Calu3 (cell line): ENCODE data around the gene ITGA6. TPM values are rescaled to one million over a fixed set of nuclear protein-coding genes. Genes with fewer than 3 reads are reported as not detected.

ENCODE experiments used
- BruUV-seq: library from RNA; stranded (reverse); fragments of 400-500 nt; replicated peaks from 2 replicates; lab custom pipeline; 2021; lab: Mats Ljungman, UMichigan
- CTCF ChIA-PET: fragments of 300-600 bp; sonication (Branson Sonifier 250); formaldehyde crosslinking; loops from one replicate; lab custom pipeline; 2022; ENCODE audit warnings: antibody characterized with exemption; lab: Charles Lee
- DNase-seq: peaks from one replicate; pipeline ENCODE4 v3.0.0; 2022
- H3K27ac Mint-ChIP-seq: one replicate; pipeline ENCODE4 v1.8.0; 2022; ENCODE audit warnings: mixed read lengths; ENCODE audit not compliant: unreplicated experiment
- H3K27me3 Mint-ChIP-seq: one replicate; pipeline ENCODE4 v1.8.0; 2022; ENCODE audit warnings: mixed read lengths; ENCODE audit not compliant: unreplicated experiment
- H3K36me3 Mint-ChIP-seq: one replicate; pipeline ENCODE4 v1.8.0; 2022; ENCODE audit warnings: mild to moderate bottlenecking, moderate library complexity, mixed read lengths; ENCODE audit not compliant: insufficient read depth, unreplicated experiment
- H3K4me1 Mint-ChIP-seq: one replicate; pipeline ENCODE4 v1.8.0; 2022; ENCODE audit warnings: mild to moderate bottlenecking, low read depth, mixed read lengths; ENCODE audit not compliant: unreplicated experiment
- H3K4me3 Mint-ChIP-seq: one replicate; pipeline ENCODE4 v1.8.0; 2022; ENCODE audit warnings: mild to moderate bottlenecking, low read depth, moderate library complexity, mixed read lengths; ENCODE audit not compliant: unreplicated experiment
- H3K9me3 Mint-ChIP-seq: one replicate; pipeline ENCODE4 v1.8.0; 2022; ENCODE audit warnings: low read depth, mixed read lengths; ENCODE audit not compliant: unreplicated experiment
- CTCF ChIP-seq: fragments of 200-600 bp; IDR thresholded peaks from one replicate; pipeline ENCODE4 v1.8.0; 2022; ENCODE audit warnings: antibody characterized with exemption; ENCODE audit not compliant: unreplicated experiment
- intact Hi-C: fragments of 100-400 bp; cut with micrococcal nuclease; formaldehyde crosslinking; loops from one replicate; pipeline ENCODE4 v1.10.0; 2022; ENCODE audit not compliant: unreplicated experiment
- total RNA-seq: library from RNA; stranded (reverse); gene quantifications from 2 replicates; pipeline ENCODE4 v1.2.3, GENCODE V29; 2022

ITGA6 gene
- total RNA-seq, 1 experiment from 2014 or later = 270 TPM

GRCh38 chr2:172470958-172471922 is 43.9 kb downstream of the ITGA6 start:
- CTCF ChIA-PET = interaction anchor here (0.8 kb wide), 1 partner anchor 299 kb away, joined by 3 read pairs; no protein-coding TSS in a partner anchor
- DNase-seq = no peak
- no peaks in the 10 kb centered on the region for H3K9me3 Mint-ChIP-seq
- H3K36me3 Mint-ChIP-seq = peaks cover 71% of the 10 kb centered on the region
- H3K27me3 Mint-ChIP-seq = no peaks in the 10 kb centered on the region
- intact Hi-C loops = no loop called here
- no peak for TF ChIP-seq CTCF
- BruUV-seq = no TSS peak
- H3K4me1 Mint-ChIP-seq = no peaks in the 10 kb centered on the region
- H3K27ac Mint-ChIP-seq = no peak overlapping the region
- H3K4me3 Mint-ChIP-seq = no peak overlapping the region

GRCh38 chr2:172472446-172473033 is 45.2 kb downstream of the ITGA6 start:
- Mint-ChIP-seq H3K9me3 (no peaks in the 10 kb centered on the region), H3K4me1 (no peaks in the 10 kb centered on the region), H3K36me3 (peaks cover 69% of the 10 kb centered on the region), H3K27ac (no peak overlapping the region), H3K4me3 (no peak overlapping the region), H3K27me3 (no peaks in the 10 kb centered on the region)
- no peak for DNase-seq
- no peak for TF ChIP-seq CTCF
- CTCF ChIA-PET = no interaction called here
- BruUV-seq = no TSS peak
- intact Hi-C loops = no loop called here

- TF ChIP-seq CTCF = no peak
- no peak for DNase-seq
- Mint-ChIP-seq H3K9me3 (no peaks in the 10 kb centered on the region), H3K36me3 (peaks cover 66% of the 10 kb centered on the region), H3K27ac (no peak overlapping the region), H3K27me3 (no peaks in the 10 kb centered on the region), H3K4me3 (no peak overlapping the region), H3K4me1 (peaks cover under 1% of the 10 kb centered on the region)
- CTCF ChIA-PET = no interaction called here
- intact Hi-C loops = no loop called here
- BruUV-seq = no TSS peak
Measured at GRCh38 chr2:172473167-172473566, 45.8 kb downstream of the ITGA6 start.

- Mint-ChIP-seq H3K4me1 (peaks cover 28% of the 10 kb centered on the region), H3K4me3 (no peak overlapping the region), H3K36me3 (peaks cover 57% of the 10 kb centered on the region), H3K27me3 (no peaks in the 10 kb centered on the region), H3K27ac (peak overlapping the region; percentile 58), H3K9me3 (no peaks in the 10 kb centered on the region)
- intact Hi-C loops = no loop called here
- no peak for TF ChIP-seq CTCF
- CTCF ChIA-PET = no interaction called here
- BruUV-seq = no TSS peak
- DNase-seq = no peak
Measured at GRCh38 chr2:172478353-172478752, 51.0 kb downstream of the ITGA6 start.
